C4-2B (cell line): Measurements from ENCODE around the gene CYP19A1.

Experiments used
- H3K27ac ChIP-seq: fragments of 450-650 bp; 2 replicates; pipeline ENCODE4 v1.5.1; 2017
- ZFX ChIP-seq: fragments of 450-650 bp; IDR thresholded peaks from 2 replicates; pipeline ENCODE4 v1.6.1; 2017
- TF ChIP-seq, protein P1 (sequence below): fragments of 450-650 bp; conservative IDR thresholded peaks from 2 replicates; pipeline ENCODE4 v1.5.1; 2017; ENCODE audit warnings: mild to moderate bottlenecking

The CYP19A1 gene

DNA sequence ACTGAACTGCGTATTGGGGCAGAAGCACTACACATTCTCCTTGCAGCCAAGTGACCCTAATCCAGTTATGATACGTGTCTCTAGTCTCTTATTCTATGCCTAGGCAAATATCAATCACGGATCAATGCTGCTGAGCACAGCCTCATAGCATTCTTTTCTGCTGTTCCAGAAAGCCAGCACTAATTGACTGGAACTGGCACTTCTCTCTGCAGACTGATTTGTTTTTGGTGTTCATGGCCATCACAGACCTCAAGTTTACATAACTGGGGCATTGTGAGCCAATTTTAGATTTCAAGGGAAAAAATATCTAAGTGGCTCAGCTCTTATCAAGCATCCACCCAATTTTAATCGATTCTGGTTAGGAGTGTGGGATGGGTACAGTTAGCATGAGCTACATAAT is 41.0 kb upstream of the CYP19A1 start:
- no peak overlapping the region for H3K27ac ChIP-seq
- TF ChIP-seq, protein P1, sequence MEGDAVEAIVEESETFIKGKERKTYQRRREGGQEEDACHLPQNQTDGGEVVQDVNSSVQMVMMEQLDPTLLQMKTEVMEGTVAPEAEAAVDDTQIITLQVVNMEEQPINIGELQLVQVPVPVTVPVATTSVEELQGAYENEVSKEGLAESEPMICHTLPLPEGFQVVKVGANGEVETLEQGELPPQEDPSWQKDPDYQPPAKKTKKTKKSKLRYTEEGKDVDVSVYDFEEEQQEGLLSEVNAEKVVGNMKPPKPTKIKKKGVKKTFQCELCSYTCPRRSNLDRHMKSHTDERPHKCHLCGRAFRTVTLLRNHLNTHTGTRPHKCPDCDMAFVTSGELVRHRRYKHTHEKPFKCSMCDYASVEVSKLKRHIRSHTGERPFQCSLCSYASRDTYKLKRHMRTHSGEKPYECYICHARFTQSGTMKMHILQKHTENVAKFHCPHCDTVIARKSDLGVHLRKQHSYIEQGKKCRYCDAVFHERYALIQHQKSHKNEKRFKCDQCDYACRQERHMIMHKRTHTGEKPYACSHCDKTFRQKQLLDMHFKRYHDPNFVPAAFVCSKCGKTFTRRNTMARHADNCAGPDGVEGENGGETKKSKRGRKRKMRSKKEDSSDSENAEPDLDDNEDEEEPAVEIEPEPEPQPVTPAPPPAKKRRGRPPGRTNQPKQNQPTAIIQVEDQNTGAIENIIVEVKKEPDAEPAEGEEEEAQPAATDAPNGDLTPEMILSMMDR, result no peak
- TF ChIP-seq ZFX, result no peak

- H3K27ac ChIP-seq, result no peak overlapping the region
- no peak for TF ChIP-seq ZFX
- TF ChIP-seq, protein P1, result no peak
These were observed 40.0 kb upstream of the CYP19A1 start for GRCh38 chr15:51378406-51378805.

DNA sequence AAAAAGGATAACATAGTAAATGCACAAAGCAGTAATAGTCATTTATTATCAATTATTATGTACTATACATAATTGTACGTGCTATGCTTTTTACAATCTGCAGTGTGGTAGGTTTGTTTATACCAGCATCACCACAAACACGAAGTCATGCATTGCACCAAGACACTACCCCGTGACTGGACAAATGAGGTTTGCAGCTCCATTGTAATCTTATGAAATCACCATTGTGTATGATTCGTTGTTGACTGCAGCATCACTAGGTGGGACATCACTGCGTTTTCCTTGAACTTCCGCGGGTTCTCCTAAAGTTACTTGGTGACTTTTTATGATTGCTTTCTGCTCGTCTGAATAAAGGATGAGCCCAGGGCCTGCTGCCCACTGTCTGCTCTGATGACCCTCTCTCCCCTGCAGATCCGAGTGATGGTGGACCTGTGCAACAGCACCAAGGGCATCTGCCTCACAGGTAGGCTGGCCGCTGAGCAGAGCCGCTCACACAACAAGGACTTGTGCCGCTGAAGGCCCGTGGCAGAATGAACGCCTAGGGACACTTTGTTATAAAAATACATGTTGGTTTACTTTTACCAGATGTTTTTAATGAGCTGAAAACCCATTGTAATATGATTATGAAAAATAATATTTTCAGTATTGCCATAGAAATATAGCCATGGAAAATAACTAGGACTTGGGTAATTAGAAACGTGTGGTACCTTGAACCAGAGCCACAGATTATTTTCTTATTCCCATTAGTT is 38.8 kb upstream of the CYP19A1 start:
- no peak overlapping the region for H3K27ac ChIP-seq
- TF ChIP-seq ZFX, result no peak
- TF ChIP-seq, protein P1, result no peak

GRCh38 chr15:51375966-51376640 is 37.7 kb upstream of the CYP19A1 start:
- TF ChIP-seq ZFX, result no peak
- TF ChIP-seq, protein P1, result no peak
- H3K27ac ChIP-seq, result no peak overlapping the region

DNA sequence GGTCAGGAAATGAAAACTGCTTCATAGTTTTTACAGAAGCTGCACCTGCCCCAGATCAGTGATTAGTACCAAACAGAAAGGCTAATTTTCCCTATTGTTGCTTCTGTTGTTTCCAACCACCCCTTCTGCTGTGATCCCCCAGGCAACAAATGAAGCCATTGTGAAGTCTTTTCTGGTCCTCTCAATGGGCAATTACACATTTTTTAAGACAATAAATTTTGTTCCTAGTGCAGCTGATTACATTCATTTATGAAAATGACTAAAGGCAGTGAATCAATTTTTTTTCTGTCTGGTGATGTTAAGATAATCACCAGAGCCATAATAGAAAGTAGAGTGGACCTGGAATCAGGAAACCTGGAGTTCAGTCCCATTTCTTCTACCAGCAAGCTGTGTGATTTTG is 35.7 kb upstream of the CYP19A1 start:
- TF ChIP-seq, protein P1, result no peak

DNA sequence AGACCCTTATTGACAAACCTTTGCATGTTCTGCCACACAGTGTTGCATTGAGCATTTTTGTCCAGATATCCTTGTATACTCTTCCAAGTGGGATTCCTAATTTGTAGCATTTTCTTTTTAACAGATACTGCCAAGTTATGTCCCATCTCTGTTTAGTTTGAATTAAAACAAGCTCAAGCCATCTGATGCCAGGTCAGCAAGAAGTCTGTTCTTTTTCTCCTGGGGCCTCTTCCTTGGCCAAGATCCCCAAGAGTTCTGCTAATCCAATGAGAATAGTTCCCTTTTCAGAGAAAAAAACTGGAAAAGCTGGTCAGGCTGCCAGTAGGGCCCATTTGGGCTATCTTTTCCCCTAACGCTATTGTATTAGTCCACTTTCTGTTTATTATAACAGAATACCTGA is 32.9 kb upstream of the CYP19A1 start:
- TF ChIP-seq, protein P1, result no peak
- TF ChIP-seq ZFX, result no peak
- H3K27ac ChIP-seq, result no peak overlapping the region

More for the DNA sequence above, 35.7 kb upstream of the CYP19A1 start:
- H3K27ac ChIP-seq, result no peak overlapping the region

DNA sequence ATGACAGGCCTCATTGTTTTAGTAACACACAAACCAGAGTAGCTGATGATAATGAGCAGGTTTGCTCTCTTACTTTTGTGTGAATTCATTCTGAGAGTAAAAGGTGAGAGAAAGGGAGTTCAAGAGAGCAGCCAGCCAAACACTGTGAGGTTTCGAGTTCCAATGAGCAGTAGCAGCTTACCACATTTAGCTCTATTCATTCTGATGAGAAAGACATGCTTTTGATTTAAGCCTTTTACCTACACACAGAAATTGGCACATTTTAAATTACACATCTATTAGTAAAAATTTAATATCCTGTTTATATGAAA is 31.0 kb upstream of the CYP19A1 start:
- H3K27ac ChIP-seq, result no peak overlapping the region

More for the DNA sequence above, 31.0 kb upstream of the CYP19A1 start:
- TF ChIP-seq ZFX, result no peak
- TF ChIP-seq, protein P1, result no peak
